NOMO-1 treated with dmso at 0.1 percent for 144 hours (cell line): ENCODE results near the gene PCDHGC3.

Source experiments
- DNase-seq: peaks from one replicate; lab custom pipeline; 2025; ENCODE audit not compliant: unreplicated experiment; lab: John Stamatoyannopoulos, UW

Gene PCDHGC3

DNA sequence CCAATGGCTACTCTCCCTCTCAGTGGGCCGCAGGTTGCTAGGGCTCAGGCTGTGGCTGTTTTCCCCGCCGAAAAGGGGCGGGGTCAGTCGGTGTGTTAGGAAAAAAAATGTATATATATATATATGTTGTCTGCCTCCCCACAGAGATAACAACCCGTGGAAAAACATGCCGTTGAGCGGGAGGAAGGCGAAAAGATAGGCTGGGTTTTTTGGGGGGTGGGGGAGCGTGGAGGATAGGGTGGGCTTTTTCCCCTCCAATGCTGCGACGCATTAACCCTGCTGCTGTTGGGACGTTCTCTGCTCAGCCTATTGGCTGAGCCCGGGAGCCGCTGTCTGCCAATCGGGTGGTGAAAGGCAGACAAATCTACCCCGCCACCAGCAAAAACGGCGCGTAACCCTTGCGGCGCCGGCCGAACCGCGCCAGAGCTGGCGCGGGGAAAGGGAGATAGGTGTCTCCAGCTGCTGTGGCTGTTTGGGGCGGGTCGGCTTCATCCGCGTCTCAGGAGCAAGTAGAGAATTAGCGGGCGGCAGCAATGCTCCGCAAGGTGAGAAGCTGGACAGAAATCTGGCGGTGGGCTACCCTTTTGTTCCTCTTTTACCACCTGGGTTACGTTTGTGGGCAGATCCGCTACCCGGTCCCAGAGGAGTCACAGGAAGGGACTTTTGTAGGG is 9.0 kb downstream of the PCDHGC3 start, which contains the start of gene PCDHGC4:
PCDHGC4 (plus strand) TSS at position 390 of the 671 bp plus-strand sequence; CDS start at position 534, 144 bp downstream.
- DNase-seq, result no peak

DNA sequence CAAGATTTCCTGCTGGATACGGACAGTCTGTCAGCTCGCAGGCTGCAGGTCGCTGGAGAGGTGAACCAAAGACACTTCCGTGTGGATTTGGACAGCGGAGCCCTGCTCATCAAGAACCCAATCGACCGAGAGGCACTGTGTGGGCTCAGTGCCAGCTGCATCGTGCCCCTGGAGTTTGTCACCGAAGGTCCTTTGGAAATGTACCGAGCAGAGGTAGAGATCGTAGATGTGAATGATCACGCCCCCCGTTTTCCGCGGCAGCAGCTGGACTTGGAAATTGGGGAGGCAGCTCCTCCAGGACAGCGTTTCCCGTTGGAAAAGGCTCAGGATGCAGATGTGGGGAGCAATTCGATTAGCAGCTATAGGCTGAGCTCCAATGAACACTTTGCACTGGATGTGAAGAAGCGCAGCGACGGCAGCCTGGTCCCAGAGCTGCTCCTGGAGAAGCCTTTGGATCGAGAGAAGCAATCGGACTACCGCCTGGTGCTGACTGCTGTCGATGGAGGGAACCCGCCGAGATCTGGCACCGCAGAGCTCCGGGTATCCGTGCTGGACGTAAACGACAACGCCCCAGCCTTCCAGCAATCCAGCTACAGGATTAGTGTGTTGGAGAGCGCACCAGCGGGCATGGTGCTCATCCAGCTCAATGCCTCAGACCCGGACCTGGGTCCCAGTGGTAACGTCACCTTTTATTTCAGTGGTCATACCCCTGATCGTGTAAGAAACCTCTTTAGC is 9.7 kb downstream of the PCDHGC3 start:
- no peak for DNase-seq

DNA sequence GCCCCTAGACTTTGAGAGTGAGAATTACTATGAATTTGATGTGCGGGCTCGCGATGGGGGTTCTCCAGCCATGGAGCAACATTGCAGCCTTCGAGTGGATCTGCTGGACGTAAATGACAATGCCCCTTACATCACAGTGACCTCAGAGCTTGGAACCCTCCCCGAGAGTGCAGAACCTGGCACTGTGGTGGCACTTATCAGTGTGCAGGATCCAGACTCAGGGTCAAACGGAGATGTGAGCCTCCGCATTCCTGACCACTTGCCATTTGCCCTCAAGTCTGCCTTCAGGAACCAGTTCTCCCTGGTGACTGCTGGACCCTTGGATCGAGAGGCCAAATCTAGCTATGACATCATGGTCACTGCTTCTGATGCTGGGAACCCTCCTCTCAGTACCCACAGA is 10.3 kb downstream of the PCDHGC3 start:
- no peak for DNase-seq

DNA sequence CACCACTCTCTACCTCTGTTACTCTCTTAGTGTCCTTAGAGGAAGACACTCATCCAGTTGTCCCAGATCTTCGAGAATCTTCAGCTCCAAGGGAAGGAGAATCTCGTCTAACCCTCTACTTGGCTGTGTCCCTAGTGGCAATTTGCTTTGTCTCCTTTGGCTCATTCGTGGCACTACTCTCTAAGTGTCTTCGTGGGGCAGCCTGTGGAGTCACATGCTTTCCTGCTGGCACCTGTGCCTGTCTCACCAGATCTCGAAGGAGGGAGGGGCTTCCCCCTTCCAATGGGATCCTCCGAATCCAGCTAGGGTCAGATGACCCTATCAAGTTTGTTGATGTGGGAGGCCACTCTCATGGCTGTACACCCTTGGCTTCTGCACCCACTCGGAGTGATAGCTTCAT is 11.4 kb downstream of the PCDHGC3 start:
- no peak for DNase-seq

DNA sequence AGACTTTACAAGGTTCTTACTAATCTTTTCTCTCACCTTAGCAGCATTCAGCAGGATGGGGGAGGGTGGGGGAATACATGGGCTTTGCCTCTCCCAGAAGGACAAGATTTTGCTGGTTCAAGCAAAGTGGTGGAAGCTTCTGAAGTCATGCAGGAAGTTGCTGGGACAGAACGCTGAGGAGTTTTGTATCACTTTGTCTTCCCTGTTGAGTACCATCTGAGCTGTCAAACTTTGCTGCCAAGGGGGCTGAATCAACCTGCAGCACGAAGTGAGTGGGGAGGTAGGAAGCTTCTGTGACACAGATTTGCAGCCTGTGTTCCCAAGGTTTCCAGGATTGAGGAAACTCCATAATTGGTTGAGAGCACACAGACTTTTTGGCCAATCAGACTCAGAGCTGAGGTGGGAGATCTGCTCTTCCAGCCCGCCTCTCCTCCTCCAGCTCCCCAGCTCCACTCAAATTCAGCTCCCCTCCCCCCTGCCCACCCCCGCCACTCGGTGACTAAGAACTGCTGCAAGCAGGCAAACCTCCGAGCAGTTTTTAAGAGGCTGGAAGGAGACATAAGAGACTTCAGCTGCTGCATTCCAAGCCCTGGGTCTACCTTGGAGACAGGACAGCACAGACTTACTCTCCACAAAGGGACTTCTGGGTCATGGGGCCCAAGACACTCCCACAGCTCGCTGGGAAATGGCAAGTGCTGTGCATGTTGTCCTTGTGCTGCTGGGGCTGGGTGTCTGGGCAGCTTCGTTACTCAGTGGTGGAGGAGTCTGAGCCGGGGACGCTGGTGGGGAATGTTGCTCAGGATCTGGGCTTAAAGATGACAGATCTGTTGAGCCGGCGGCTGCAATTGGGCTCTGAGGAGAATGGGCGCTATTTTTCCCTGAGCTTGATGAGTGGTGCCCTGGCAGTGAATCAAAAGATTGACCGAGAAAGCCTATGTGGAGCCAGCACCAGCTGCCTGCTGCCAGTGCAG is 13.1 kb downstream of the PCDHGC3 start, which contains the start of gene PCDHGC5:
PCDHGC5 (plus strand) TSS at position 491 of the 971 bp plus-strand sequence; CDS start at position 651, 160 bp downstream.
- DNase-seq, result no peak

DNA sequence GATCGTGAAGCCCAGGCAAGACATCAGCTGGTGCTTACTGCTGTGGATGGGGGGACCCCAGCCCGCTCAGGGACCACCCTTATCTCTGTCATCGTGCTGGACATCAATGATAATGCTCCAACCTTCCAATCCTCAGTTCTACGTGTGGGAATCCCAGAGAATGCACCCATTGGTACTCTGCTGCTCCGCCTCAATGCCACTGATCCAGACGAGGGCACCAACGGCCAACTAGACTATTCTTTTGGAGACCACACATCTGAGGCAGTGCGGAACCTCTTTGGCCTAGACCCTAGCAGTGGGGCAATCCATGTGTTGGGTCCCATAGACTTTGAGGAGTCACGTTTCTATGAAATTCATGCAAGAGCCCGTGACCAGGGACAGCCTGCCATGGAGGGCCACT is 14.1 kb downstream of the PCDHGC3 start:
- no peak for DNase-seq

DNA sequence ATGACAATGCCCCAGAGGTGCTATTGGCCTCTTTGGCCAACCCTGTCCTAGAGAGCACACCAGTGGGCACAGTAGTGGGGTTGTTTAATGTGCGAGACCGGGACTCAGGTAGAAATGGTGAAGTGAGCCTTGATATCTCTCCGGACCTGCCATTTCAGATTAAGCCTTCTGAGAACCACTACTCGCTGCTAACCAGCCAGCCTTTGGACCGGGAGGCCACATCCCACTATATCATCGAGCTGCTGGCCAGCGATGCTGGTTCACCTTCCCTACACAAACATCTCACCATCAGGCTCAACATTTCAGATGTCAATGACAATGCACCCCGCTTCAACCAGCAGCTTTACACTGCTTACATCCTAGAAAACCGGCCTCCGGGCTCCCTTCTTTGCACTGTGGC is 14.5 kb downstream of the PCDHGC3 start:
- no peak for DNase-seq

DNA sequence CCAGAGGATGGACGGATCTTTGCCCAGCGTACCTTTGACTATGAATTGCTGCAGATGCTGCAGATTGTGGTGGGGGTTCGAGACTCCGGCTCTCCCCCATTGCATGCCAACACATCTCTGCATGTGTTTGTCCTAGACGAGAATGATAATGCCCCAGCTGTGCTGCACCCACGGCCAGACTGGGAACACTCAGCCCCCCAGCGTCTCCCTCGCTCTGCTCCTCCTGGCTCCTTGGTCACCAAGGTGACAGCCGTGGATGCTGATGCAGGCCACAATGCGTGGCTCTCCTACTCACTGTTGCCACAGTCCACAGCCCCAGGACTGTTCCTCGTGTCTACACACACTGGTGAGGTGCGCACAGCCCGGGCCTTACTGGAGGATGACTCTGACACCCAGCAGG is 15.0 kb downstream of the PCDHGC3 start:
- DNase-seq, result no peak

DNA sequence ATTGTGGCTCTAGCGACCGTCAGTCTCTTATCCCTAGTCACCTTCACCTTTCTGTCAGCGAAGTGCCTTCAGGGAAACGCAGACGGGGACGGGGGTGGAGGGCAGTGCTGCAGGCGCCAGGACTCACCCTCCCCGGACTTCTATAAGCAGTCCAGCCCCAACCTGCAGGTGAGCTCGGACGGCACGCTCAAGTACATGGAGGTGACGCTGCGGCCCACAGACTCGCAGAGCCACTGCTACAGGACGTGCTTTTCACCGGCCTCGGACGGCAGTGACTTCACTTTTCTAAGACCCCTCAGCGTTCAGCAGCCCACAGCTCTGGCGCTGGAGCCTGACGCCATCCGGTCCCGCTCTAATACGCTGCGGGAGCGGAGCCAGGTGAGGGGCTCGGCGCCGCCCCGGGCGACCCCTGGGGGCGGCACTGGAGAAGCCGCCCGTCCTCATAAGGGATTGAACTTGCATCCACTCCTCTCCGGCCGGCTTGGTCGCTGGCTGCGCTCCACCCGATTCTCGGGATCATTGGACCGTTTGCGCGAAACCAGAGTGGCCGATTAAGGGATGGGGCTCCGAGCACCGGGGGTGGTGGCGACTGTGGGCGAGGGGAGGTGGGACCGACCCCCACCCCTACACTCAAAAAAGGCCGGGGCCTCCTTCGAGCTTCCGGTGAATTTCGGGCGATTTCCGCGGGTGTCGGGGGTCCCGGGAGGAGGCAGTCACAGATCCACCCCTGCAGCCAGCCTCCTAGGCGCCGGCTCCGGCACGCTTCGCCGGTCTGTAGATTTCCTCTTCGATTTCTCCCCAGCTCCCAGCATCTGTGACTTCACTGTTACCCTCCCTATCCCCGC is 15.8 kb downstream of the PCDHGC3 start:
- DNase-seq, result no peak

DNA sequence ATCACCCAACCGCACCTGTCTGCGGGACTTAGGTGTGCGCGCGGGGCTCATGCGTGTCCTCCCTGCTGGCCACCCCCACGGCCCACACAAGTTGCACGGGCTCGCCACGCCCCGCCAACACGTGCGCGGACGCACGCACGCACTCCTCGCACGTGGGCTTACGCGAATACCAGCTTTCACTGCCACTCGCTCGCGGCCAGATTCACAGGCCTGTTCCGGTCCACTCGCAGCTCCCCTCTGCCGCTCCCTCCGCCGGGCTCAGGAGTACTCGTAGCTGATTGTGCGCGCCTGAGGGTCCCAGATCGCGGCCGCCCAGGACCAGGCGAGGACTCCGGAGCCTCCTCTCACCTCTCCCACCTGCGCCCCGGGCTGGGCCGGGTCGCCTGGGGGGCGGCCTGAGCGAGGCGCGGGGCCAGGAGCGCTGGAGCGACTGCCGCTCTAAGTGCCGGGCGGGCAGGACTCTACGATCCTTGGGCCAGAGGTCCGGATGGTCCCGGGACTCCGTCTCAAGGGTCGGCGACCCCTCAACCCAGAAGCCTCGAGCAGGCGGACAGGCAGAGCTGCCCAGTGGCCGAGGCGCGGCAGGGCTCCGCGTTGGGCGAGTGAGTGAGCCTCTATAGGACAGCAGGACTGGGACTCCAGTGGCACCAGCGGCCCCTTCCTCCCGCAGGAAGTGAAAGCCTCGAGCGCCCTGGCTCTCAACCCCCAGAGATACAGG is 16.6 kb downstream of the PCDHGC3 start:
- no peak for DNase-seq

DNA sequence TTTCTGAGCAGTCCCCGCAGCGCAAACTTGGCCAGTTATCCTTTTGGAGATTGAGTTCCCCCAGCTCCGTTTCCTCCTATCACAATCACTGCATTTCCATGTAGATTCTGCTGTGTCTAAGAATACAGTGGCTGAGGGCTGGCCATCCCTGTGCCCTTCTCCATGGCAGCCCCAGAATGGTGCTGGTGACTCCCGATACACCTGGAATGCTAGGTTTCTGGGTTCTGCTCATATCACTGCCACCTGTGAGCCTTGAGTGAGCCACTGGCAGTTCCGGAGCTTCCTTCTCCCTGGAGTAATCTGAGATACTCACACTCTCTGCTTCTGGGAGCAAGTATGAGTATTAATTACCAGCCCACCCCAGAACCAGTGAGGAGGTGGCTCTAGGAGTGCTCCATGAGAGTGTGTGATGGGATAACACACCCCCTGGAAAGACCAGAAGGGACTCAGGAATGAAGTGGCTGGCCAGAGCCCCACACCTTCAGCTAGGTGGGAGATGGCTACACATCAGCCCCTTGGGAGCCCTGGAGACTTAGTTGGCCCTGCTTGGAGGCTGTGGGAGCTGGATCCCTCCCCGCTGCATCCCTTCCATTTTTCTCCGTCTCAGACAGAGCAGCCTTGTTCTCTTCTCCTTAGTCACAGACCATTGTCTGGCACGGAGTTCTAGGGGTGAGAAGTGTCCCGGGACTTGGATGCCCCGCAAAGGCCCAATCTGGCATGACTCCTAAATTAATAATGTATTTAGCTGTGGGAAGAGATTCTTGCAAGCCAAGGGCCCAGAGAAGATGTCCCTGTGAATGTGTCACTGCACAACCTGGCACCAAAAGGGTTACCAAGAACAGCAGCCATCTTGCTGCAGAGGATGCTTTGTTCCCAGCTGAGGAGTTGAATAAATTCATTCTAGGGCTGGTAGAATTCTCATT is 18.0 kb downstream of the PCDHGC3 start:
- DNase-seq, result no peak

DNA sequence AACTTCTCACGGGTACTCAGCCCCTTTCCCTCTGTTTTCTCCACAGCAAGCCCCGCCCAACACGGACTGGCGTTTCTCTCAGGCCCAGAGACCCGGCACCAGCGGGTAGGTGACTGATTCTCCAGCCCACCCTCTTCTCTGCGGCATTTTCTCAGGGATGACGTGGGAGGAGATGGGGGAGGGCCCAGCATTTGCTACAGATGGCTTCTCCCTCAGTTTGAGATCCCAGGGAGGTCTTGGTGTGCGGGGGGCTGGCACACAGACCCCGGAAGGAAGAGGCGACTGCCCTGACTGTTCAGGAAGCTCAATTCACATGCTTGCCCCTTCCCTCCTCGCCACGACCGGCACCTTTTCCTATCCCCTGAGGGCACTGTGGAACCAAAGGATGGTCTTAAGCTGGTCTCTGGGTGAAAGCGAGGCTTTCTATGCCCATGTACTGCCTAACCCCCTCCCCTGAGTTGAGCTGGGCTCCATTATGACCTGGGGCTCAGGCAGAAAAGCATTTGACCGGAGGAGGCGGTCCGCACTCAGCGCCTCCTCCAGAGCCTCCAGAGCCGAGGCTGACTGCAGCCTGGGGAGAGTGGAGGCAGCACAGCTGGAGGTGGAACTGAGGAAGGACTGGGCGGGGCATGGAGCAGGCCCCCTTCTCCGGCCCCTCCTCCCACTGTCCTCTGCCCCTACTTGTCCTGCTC is 19.1 kb downstream of the PCDHGC3 start:
- DNase-seq, result no peak

DNA sequence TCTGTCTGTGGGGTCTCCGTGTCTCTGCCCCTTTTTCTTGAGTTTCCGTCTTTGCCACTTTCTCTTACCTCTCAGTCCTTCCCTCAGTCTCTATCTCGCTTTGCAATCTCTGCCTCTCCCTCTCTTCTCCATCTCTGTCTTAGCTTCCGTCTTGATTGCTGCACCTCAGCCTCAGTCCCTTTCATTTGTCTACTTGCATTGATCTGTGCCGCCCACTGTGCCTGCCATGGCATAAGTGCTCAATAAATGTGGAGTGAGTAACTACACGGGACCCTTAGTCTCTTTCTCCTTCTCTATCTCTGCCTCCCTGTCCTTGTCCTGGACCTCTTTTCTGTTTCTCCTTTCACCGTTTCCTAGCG is 19.7 kb downstream of the PCDHGC3 start:
- DNase-seq, result no peak

DNA sequence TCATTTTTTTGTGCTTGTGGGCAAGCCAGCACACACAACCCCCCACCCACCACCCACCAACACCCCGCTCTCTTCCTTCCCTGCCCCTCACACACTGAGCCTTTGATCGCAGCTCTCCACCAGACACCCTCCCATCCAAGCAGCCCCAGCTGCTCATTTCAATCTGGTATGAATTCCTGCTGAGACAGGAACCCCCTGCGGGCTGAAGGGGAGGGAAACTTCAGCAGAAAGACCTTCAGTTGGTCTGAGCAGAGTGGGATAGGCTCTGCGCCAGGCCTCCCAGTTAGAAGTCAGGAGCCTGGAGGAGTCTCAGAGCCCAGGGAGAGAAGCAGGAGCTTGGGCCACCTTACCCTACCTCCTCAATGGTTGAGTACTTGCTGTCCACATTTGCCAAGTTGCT is 20.3 kb downstream of the PCDHGC3 start:
- no peak for DNase-seq

DNA sequence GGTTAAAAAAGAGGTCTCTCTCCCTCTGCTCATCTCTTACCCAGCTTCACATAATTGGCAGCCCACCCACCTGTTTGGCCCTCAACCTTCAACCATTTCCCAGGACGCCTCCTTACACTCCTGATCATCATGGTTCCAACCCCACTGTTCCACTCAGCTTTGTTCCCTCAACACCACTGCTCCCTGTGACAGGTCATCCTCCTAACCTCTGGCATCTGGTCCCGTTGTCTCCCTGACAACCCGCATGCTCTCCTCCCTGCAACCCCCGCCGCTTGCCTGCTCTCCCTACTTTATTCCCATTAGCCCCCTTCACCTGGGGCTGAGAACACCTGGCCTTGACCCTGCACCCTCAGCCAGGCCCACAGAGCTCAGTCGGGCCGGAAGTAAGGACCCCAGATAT is 26.0 kb downstream of the PCDHGC3 start:
- DNase-seq, result no peak

DNA sequence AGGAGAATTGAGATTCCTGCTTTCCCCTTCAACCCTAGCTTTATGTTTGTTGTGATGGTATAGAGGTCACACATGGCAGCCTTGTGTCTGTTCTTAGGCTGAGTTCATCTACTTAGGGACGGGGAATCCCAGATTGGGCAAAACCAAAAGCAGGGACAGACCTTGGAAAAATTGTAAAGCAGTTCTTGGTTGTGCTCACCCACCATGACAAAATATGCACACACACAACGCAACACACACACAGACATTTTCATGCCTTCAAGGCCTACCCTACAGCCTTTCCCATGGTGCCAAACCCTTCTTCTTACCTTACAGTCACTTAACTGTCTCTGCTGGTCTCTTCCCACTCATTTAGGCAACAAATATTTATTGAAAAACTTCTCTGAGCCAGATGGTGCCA is 27.9 kb downstream of the PCDHGC3 start:
- DNase-seq, result no peak

DNA sequence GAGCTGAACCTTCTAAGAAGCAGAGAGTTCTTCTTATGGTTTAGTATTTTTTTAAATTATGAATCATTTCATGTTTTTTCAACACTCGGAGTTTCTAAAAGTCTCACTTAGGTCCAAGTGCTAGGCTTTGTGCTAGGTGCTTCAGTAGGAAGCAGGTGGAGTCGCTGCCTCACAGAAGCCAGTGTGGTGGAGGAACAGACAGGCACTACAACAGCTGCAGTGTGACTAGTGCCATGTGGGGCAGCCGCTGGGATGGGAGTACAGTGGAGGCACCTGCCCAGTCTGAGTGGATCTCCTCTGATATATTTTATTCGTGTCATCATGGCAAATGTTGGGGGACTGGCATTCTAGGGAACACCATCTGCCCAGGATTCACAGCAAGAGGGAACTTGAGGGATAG is 28.4 kb downstream of the PCDHGC3 start:
- DNase-seq, result no peak
